Measurements from ENCODE around the gene ARHGAP20. TPM values are rescaled to one million over a fixed set of nuclear protein-coding genes. Genes with fewer than 3 reads are reported as not detected.

The ARHGAP20 gene
- total and polyA plus RNA-seq, 2 of the 8 experiments (the other 6 are each of a cell fraction or from before 2014, with no cell fraction given): 0.05 to 0.28 TPM

DNA sequence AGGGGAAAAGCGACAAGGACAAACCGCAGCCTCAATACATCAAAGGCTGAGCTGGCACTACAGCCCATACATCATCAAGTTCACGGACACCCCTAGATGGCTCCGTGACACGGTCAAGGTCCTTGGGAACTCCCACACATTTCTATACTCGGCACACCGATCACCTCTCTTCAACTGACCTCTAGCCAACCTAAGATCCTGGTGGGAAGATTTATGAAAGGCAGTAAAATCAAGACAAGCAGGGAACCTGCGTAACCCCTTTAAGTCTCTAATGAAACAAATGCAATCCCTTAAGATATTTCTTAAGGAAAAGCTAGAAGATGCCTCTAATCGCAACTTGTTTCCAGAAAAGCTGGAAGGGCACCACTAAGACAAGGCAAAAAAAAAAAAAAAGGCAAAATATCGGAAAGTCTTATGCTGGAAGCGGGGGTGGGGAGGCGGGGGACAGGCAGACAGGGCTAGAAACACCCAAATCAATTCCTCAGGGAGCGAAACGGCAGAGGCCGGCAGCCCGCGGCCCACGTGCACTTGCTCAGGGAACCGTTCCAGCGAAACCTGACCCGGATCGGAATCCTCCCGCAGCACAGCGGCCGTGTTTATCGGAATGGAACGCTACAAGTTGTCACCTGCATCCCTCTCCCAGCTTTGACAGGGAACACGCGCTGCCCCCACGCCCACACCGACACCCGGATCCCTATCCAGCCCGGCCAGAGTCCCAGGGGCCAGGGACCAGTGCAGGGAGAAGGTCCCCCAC lies 1.4 kb downstream of the ARHGAP20 start:
- Histone ChIP-seq H2AK5ac (ENCODE audit: low read depth, low read length) (no peak overlapping the region), H3K23me2 (ENCODE audit: low read depth, low read length) (peaks cover 19% of the 10 kb centered on the region; the same call in 1 of the 2 replicates), H3K18ac (ENCODE audit: extremely low read depth, low read length) (no peak overlapping the region), H3K36me3 (ENCODE audit: control insufficient read depth in 2 of 4, insufficient read depth in 4 of 4, low read length in 3 of 4) (no peaks in the 10 kb centered on the region), H3K79me2 (ENCODE audit: control insufficient read depth in 1 of 2, insufficient read depth in 2 of 2, low read length in 2 of 2) (no peaks in the 10 kb centered on the region), H3K23ac (ENCODE audit: insufficient read length) (no peak overlapping the region), H3K27ac (ENCODE audit: low read depth, low read length) (no peak overlapping the region), H3K27me3 (replicated peaks in 1 of 4; ENCODE audit: control insufficient read depth in 3 of 4, extremely low read depth in 1 of 4, insufficient read depth in 3 of 4, low read length in 3 of 4) (peaks cover 22 to 55% (median 45%) of the 10 kb centered on the region in 4 experiments), H3K4me1 (replicated peaks in 1 of 4; ENCODE audit: control insufficient read depth in 3 of 4, insufficient read depth in 4 of 4, low read length in 3 of 4) (peaks cover 3 to 12% (median 7%) of the 10 kb centered on the region in 4 experiments; a peak in 6 of 7 replicates), H2BK5ac (ENCODE audit: low read depth, low read length) (no peak overlapping the region), H2AFZ (ENCODE audit: low read length) (no peak overlapping the region), H3K4me3 (ENCODE audit: extremely low read depth in 1 of 4, insufficient read depth in 2 of 4, low read depth in 3 of 4, low read length in 4 of 4) (peak overlapping the region; percentile 42 to 78 (median 48); a peak in 7 of 8 replicates), H4K20me1 (replicated peaks in 1 of 2; ENCODE audit: control insufficient read depth in 1 of 2, insufficient read depth in 2 of 2, low read length in 2 of 2) (no peaks in the 10 kb centered on the region), H2BK20ac (ENCODE audit: low read length) (no peak overlapping the region), H3K79me1 (ENCODE audit: low read depth, low read length) (no peaks in the 10 kb centered on the region), H2BK15ac (ENCODE audit: low read length) (no peak overlapping the region), H2BK120ac (replicated peaks; ENCODE audit: low read depth, low read length) (no peak overlapping the region), H3K56ac (replicated peaks; ENCODE audit: insufficient read length, low read depth, low read length) (no peak overlapping the region), H2BK12ac (ENCODE audit: low read depth, low read length) (no peak overlapping the region), H3K9ac (replicated peaks in 1 of 4; ENCODE audit: extremely low read depth in 1 of 4, low read depth in 3 of 4, low read length in 3 of 4) (no peak overlapping the region), H3K14ac (ENCODE audit: insufficient read length) (no peak overlapping the region), H4K91ac (replicated peaks; ENCODE audit: insufficient read length, low read length) (no peak overlapping the region), H4K5ac (ENCODE audit: insufficient read length, low read depth, low read length) (no peak overlapping the region), H3K4me2 (ENCODE audit: insufficient read depth in 1 of 2, low read depth in 2 of 2, low read length in 2 of 2) (peak overlapping the region; percentile 77 to 80), H4K8ac (ENCODE audit: extremely low read depth, insufficient read depth, low read length) (no peak overlapping the region), H3K9me3 (ENCODE audit: insufficient read depth in 2 of 2, low read depth in 1 of 2, low read length in 1 of 2) (no peaks in the 10 kb centered on the region), H3K4ac (replicated peaks; ENCODE audit: insufficient read length, low read depth, low read length) (no peak overlapping the region)
- POLR2A ChIA-PET (ENCODE audit: partially characterized antibody): interaction anchor here (0.6 kb wide), 1 partner anchor 263 kb away, joined by 3 read pairs; no protein-coding TSS in a partner anchor
- DNase-seq (ENCODE audit: low read depth in 1 of 2, low spot score in 2 of 2) (peak in 1 of 2 experiments; percentile 54), FAIRE-seq (no peak)
- CTCF ChIA-PET (ENCODE audit: partially characterized antibody): interaction anchor here (0.8 kb wide), 1 partner anchor 166 kb away, joined by 3 read pairs; no protein-coding TSS in a partner anchor
- WGBS, 2 experiments (ENCODE audit: extremely low coverage in 1 of 2, insufficient coverage in 1 of 2, insufficient read length in 1 of 2, insufficient replicate concordance in 2 of 2, low coverage in 1 of 2, low lambda C conversion rate in 2 of 2, missing lambda C conversion rate in 1 of 2): 9% methylated on average over 29 of the region's 33 CpGs; no CpG with 5 or more reads in 1 of the 2 experiments
- TF ChIP-seq MAX (IDR thresholded peaks at IDR 0.05): peak; percentile 78
- peak; percentile 61 for TF ChIP-seq EZH2 (IDR thresholded peaks at IDR 0.05; ENCODE audit: low read depth, low read length, severe bottlenecking)
- TF ChIP-seq EGR1 (IDR thresholded peaks at IDR 0.05; ENCODE audit: borderline replicate concordance, low read depth, low read length): no peak
- TF ChIP-seq SIN3A (conservative IDR thresholded peaks at IDR 0.05 in 1 of 2, IDR thresholded peaks at IDR 0.05 in 1 of 2; ENCODE audit: low read depth in 1 of 2, low read length in 2 of 2): no peak
- no peak for TF ChIP-seq SP1 (IDR thresholded peaks at IDR 0.05; ENCODE audit: low read depth, low read length)
- TF ChIP-seq CTCF (IDR thresholded peaks at IDR 0.05; ENCODE audit: control extremely low read depth in 1 of 3, insufficient read depth in 1 of 3, low read depth in 1 of 3, low read length in 3 of 3): no peak
- no peak for TF ChIP-seq KDM5A (IDR thresholded peaks at IDR 0.05; ENCODE audit: low read length)
- TF ChIP-seq SRF (IDR thresholded peaks at IDR 0.05; ENCODE audit: low read depth, low read length): no peak

All from H1 (cell line).